Measurements from ENCODE around the gene NRG3. TPM values are rescaled to one million over a fixed set of nuclear protein-coding genes. Genes with fewer than 3 reads are reported as not detected.

Gene NRG3
- total and polyA plus RNA-seq, 12 donors, result 0.46 to 3.8 (median 1.3) TPM

DNA sequence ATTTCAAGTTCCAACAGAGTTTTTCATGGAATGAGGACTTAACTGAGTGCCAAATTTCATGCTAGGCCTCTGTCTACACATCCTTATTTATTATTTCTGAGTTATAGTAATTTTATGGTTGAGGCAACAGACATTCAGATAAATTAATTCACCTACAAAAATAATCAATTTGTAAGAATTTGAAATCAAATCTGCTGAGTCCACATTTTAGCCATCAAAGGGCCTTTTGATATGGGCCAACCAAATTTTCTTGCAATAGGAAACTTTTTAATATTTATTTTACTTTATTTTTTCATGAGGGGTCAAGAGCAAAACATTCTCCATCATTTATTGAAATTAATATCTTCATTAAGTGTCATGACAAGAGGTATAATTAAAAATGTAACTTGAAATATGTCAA, 875.5 kb downstream of the NRG3 start:
- TF ChIP-seq, protein P1, sequence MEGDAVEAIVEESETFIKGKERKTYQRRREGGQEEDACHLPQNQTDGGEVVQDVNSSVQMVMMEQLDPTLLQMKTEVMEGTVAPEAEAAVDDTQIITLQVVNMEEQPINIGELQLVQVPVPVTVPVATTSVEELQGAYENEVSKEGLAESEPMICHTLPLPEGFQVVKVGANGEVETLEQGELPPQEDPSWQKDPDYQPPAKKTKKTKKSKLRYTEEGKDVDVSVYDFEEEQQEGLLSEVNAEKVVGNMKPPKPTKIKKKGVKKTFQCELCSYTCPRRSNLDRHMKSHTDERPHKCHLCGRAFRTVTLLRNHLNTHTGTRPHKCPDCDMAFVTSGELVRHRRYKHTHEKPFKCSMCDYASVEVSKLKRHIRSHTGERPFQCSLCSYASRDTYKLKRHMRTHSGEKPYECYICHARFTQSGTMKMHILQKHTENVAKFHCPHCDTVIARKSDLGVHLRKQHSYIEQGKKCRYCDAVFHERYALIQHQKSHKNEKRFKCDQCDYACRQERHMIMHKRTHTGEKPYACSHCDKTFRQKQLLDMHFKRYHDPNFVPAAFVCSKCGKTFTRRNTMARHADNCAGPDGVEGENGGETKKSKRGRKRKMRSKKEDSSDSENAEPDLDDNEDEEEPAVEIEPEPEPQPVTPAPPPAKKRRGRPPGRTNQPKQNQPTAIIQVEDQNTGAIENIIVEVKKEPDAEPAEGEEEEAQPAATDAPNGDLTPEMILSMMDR (IDR thresholded peaks at IDR 0.05), result no peak
- TF ChIP-seq POLR2A (IDR thresholded peaks at IDR 0.05), result no peak
- no peaks in the 10 kb centered on the region for H3K9me3 ChIP-seq (replicated peaks in 1 of 3)
- no peak for DNase-seq
- no peak overlapping the region for H3K4me3 ChIP-seq
- intact Hi-C loops (cut with DNase I), result no loop called here
- H3K36me3 ChIP-seq (replicated peaks in 1 of 2), result no peaks in the 10 kb centered on the region
- H3K27me3 ChIP-seq, result no peaks in the 10 kb centered on the region
- H3K27ac ChIP-seq, result no peak overlapping the region
- no peaks in the 10 kb centered on the region for H3K4me1 ChIP-seq (replicated peaks in 1 of 2)

DNA sequence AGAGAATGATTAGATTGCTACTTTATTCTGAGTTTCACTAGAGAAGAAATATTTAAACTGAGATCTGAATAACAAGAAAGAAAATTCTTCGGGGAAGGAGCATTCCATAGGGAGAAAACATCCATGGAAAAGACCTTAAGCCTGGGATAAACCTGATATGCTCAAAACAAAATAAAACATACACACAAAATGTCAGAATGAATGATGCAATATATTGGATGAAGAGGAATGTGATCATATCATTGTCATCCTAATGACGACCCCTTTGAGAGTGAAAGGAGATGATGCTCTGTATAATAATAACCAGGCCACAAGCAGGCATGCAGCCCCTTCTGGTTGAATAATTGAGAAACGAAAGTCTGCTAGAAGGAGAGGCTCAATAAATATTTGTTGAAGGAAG, 882.4 kb downstream of the NRG3 start:
- no peak for DNase-seq
- 76 to 80% (median 78%) methylated on average over 3 of the region's 3 CpGs for WGBS, 4 donors
- no peaks in the 10 kb centered on the region for H3K36me3 ChIP-seq (replicated peaks in 1 of 2)
- H3K27ac ChIP-seq, result no peak overlapping the region
- TF ChIP-seq, protein P1 (IDR thresholded peaks at IDR 0.05), result no peak
- TF ChIP-seq POLR2A (IDR thresholded peaks at IDR 0.05), result no peak
- H3K4me3 ChIP-seq, result no peak overlapping the region
- intact Hi-C loops (cut with DNase I), result no loop called here
- no peaks in the 10 kb centered on the region for H3K4me1 ChIP-seq (replicated peaks in 1 of 2)
- H3K9me3 ChIP-seq (replicated peaks in 1 of 3), result no peaks in the 10 kb centered on the region
- H3K27me3 ChIP-seq, result no peaks in the 10 kb centered on the region

DNA sequence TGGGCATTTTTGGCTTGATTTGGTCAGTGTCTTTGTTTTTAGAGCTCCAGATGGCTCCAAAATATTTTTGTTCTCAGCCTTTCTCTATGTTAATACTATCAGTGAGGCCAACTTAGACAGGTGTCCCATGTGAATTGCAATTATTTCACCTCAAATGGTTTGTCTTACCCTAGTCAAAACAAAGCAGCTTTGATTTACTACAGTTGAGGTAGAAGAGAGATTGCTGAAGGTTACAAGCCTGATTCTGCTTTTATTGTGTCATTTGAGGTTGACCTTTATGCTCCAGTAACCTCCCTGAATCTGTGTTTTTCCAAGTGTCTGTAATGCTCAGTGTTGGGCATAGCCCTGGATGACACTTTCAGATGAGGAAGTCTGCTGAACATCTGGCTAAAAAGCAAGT, 882.9 kb downstream of the NRG3 start:
- no peaks in the 10 kb centered on the region for H3K4me1 ChIP-seq (replicated peaks in 1 of 2)
- no peaks in the 10 kb centered on the region for H3K9me3 ChIP-seq (replicated peaks in 1 of 3)
- no peaks in the 10 kb centered on the region for H3K36me3 ChIP-seq (replicated peaks in 1 of 2)
- TF ChIP-seq, protein P1 (IDR thresholded peaks at IDR 0.05), result no peak
- TF ChIP-seq POLR2A (IDR thresholded peaks at IDR 0.05), result no peak
- intact Hi-C loops (cut with DNase I), result no loop called here
- H3K27me3 ChIP-seq, result no peaks in the 10 kb centered on the region
- H3K27ac ChIP-seq, result no peak overlapping the region
- H3K4me3 ChIP-seq, result no peak overlapping the region
- no peak for DNase-seq

DNA sequence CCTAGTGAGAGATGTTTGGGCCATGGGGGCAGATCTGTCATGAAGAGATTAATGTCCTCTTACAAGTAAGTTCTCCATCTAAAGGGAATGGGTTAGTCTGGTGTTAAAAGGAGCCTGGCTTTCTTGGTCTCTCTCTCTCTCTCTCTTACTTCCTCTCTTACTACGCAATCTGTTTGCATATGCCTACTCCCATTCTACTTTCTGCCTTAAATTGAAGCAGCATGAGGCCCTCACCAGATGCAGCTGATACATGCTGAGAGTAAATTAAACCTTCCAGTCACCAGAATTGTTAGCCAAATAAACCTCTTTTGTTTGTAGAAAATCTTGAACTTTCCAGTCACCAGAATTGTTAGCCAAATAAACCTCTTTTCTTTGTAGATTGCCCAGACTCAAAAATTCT, 884.1 kb downstream of the NRG3 start:
- H3K4me3 ChIP-seq, result no peak overlapping the region
- TF ChIP-seq POLR2A (IDR thresholded peaks at IDR 0.05), result no peak
- TF ChIP-seq, protein P1 (IDR thresholded peaks at IDR 0.05), result no peak
- intact Hi-C loops (cut with DNase I), result no loop called here
- no peak for DNase-seq
- no peak overlapping the region for H3K27ac ChIP-seq
- whole genome bisulfite sequencing, 4 donors, result 86 to 100% (median 94%) methylated on average over 1 of the region's 1 CpG
- H3K27me3 ChIP-seq, result no peaks in the 10 kb centered on the region
- H3K4me1 ChIP-seq (replicated peaks in 1 of 2), result no peaks in the 10 kb centered on the region
- no peaks in the 10 kb centered on the region for H3K36me3 ChIP-seq (replicated peaks in 1 of 2)
- no peaks in the 10 kb centered on the region for H3K9me3 ChIP-seq (replicated peaks in 1 of 3)
